HepG2 (cell line): ENCODE measurements around the gene THSD1.

Experiments
- MBD4 ChIP-seq: IDR thresholded peaks from 2 replicates; pipeline ENCODE4 v1.6.1; 2012; ENCODE audit warnings: low read length, inconsistent platforms, borderline replicate concordance
- SIN3A ChIP-seq: IDR thresholded peaks from 2 replicates; pipeline ENCODE4 v1.6.1; 2011; ENCODE audit warnings: low read depth, mild to moderate bottlenecking, control low read depth, low read length, borderline replicate concordance
- ZFX ChIP-seq: sonication (generic); formaldehyde crosslinking; IDR thresholded peaks from 2 replicates; pipeline ENCODE4 v1.4.0; 2020; ENCODE audit warnings: mild to moderate bottlenecking, low read depth, missing genetic modification reagents, moderate library complexity
- ZNF232 ChIP-seq: sonication (generic); formaldehyde crosslinking; IDR thresholded peaks from 2 replicates; pipeline ENCODE4 v1.4.0; 2020; ENCODE audit warnings: missing genetic modification reagents, borderline replicate concordance
- ZNF24 ChIP-seq: fragments of 450-650 bp; IDR thresholded peaks from 2 replicates; pipeline ENCODE4 v1.6.1; 2017; ENCODE audit warnings: antibody characterized with exemption, mild to moderate bottlenecking

DNA sequence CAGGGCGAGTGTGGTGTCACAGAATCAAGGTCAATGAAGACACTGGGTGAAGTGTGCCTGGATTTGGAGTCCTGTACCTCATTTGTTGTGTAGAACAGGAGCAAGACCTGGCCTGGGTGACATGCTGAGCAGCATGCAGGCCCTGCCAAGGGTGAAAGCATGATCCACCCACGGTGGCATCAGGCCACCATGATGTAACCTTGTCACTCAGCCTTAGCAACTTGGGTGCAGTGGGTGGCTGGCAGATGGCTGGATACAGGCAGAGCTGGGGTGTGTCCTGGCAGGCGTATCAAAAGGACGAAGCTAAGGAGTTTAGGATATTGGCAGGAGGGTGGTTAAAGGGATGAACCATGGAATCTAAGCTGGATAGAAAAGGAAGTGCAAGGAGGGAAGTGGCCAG is 10.3 kb downstream of the THSD1 start:
- no peak for TF ChIP-seq ZNF232 (CRISPR knock-in tag)
- no peak for TF ChIP-seq SIN3A
- TF ChIP-seq MBD4 = no peak
- no peak for TF ChIP-seq ZNF24
- no peak for TF ChIP-seq ZFX (CRISPR knock-in tag)
